ENCODE data around the gene SKI. TPM values are rescaled to one million over a fixed set of nuclear protein-coding genes. Genes with fewer than 3 reads are reported as not detected.

The SKI gene
- total and polyA plus RNA-seq, 9 of the 15 experiments (the other 6 are each of a cell fraction or from before 2014, with no cell fraction given): 0.10 to 60.5 (median 4.6) TPM

DNA sequence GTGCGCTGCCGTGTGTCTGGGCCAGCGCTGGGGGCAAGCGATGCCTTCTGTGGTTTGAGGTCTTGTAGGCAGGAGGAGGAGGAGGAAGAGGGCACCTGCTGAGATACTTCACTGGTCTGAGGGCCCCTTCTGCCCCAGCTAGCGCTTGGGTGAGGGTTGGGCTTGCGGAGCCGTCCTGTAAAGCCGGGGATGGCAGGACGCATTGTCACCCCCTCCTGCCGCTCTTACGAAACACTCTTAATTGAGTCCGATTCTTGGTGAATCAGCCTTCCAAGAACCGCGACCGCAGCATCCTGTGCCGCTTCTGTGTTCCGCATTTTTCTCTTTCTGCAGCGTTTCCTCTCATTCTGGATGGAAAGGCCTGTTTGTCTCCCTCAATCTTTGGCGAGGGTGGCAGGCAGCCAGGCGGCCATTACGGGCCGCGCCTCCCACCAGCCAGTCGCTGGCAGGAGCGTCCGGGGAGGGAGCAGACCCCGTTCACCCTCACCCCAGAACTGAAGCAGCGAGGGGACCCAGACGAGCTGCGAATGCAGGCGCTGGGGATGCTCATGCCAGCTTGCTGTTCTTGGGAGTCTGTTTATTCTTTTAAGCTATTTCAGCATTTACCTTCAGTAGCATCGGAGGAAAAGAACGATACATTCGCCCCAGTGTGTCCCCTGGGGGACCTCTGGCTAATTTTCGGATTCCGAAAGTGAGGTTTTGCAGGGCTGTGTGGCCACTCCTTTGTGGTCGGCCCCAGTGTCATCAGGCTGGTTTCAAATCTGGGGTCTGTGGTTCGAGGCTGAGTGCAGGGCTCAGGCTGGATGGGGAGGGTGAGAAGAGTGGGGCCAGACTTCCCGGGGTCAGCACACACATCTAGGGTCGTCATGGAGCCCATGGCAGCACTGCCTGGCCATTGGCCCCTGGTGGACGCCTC, 62.7 kb downstream of the SKI start (continued):
- TF ChIP-seq, protein P1, sequence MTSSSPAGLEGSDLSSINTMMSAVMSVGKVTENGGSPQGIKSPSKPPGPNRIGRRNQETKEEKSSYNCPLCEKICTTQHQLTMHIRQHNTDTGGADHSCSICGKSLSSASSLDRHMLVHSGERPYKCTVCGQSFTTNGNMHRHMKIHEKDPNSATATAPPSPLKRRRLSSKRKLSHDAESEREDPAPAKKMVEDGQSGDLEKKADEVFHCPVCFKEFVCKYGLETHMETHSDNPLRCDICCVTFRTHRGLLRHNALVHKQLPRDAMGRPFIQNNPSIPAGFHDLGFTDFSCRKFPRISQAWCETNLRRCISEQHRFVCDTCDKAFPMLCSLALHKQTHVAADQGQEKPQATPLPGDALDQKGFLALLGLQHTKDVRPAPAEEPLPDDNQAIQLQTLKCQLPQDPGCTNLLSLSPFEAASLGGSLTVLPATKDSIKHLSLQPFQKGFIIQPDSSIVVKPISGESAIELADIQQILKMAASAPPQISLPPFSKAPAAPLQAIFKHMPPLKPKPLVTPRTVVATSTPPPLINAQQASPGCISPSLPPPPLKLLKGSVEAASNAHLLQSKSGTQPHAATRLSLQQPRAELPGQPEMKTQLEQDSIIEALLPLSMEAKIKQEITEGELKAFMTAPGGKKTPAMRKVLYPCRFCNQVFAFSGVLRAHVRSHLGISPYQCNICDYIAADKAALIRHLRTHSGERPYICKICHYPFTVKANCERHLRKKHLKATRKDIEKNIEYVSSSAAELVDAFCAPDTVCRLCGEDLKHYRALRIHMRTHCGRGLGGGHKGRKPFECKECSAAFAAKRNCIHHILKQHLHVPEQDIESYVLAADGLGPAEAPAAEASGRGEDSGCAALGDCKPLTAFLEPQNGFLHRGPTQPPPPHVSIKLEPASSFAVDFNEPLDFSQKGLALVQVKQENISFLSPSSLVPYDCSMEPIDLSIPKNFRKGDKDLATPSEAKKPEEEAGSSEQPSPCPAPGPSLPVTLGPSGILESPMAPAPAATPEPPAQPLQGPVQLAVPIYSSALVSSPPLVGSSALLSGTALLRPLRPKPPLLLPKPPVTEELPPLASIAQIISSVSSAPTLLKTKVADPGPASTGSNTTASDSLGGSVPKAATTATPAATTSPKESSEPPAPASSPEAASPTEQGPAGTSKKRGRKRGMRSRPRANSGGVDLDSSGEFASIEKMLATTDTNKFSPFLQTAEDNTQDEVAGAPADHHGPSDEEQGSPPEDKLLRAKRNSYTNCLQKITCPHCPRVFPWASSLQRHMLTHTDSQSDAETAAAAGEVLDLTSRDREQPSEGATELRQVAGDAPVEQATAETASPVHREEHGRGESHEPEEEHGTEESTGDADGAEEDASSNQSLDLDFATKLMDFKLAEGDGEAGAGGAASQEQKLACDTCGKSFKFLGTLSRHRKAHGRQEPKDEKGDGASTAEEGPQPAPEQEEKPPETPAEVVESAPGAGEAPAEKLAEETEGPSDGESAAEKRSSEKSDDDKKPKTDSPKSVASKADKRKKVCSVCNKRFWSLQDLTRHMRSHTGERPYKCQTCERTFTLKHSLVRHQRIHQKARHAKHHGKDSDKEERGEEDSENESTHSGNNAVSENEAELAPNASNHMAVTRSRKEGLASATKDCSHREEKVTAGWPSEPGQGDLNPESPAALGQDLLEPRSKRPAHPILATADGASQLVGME (CRISPR knock-in tag; IDR thresholded peaks at IDR 0.05): no peak
- no peak for TF ChIP-seq BRCA1 (IDR thresholded peaks at IDR 0.05)
- no peak for TF ChIP-seq BRCA1 (CRISPR knock-in tag; IDR thresholded peaks at IDR 0.05)
- no peak for TF ChIP-seq ZNF444 (CRISPR knock-in tag; IDR thresholded peaks at IDR 0.05)
- TF ChIP-seq ZNF324 (CRISPR knock-in tag; IDR thresholded peaks at IDR 0.05): no peak
- TF ChIP-seq, protein P2, sequence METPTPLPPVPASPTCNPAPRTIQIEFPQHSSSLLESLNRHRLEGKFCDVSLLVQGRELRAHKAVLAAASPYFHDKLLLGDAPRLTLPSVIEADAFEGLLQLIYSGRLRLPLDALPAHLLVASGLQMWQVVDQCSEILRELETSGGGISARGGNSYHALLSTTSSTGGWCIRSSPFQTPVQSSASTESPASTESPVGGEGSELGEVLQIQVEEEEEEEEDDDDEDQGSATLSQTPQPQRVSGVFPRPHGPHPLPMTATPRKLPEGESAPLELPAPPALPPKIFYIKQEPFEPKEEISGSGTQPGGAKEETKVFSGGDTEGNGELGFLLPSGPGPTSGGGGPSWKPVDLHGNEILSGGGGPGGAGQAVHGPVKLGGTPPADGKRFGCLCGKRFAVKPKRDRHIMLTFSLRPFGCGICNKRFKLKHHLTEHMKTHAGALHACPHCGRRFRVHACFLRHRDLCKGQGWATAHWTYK (CRISPR knock-in tag; IDR thresholded peaks at IDR 0.05): 0 out of 2 replicates have a peak, but pooled peaks have one; percentile 15
- peak; percentile 55 for TF ChIP-seq SMAD4 (CRISPR knock-in tag; conservative IDR thresholded peaks at IDR 0.05)

Measured in K562 (cell line).